ENCODE results near the gene MAFG.
"Not testable (repeated sequence)": the region's sequence is repeated elsewhere in the genome, so short reads cannot be mapped to it uniquely, and the experiment has no call there.

Gene MAFG

GRCh38 chr17:81922566-81923301, 4.8 kb downstream of the MAFG start:
- DNase-seq, result no peak

- DNase-seq, result no peak
Observed at GRCh38 chr17:81921996-81922565, 5.5 kb downstream of the MAFG start.

- no peak for DNase-seq
Observed at GRCh38 chr17:81921537-81921862, 6.0 kb downstream of the MAFG start.

GRCh38 chr17:81920612-81921536, 6.7 kb downstream of the MAFG start:
- no peak for DNase-seq

GRCh38 chr17:81918832-81919545, 8.5 kb downstream of the MAFG start:
- no peak for DNase-seq

- not testable (repeated sequence) for DNase-seq
Observed at GRCh38 chr17:81918333-81918669, 9.2 kb downstream of the MAFG start.

GRCh38 chr17:81917565-81918332, 9.8 kb downstream of the MAFG start, which contains the start of gene SIRT7:
Gene SIRT7, minus strand, starts transcription at chr17:81918176. Its CDS starts 45 bp downstream, at chr17:81918131.
- peak; percentile 25 for DNase-seq

GRCh38 chr17:81916234-81917001, 11.1 kb downstream of the MAFG start:
- no peak for DNase-seq

GRCh38 chr17:81915331-81915730, 12.2 kb downstream of the MAFG start:
- no peak for DNase-seq

GRCh38 chr17:81914103-81914850, 13.3 kb downstream of the MAFG start:
- DNase-seq, result no peak

GRCh38 chr17:81913394-81914102, 14.0 kb downstream of the MAFG start:
- DNase-seq, result no peak

- DNase-seq, result no peak
Observed at GRCh38 chr17:81912441-81913309, 14.9 kb downstream of the MAFG start.

GRCh38 chr17:81911969-81912368, 15.6 kb downstream of the MAFG start:
- no peak for DNase-seq

- DNase-seq, result peak; percentile 61
Observed at GRCh38 chr17:81911277-81911961, 16.1 kb downstream of the MAFG start, which contains the start of gene PCYT2. Gene PCYT2, minus strand, starts transcription at chr17:81911399. Its CDS starts 44 bp downstream, at chr17:81911355.

GRCh38 chr17:81910840-81911276, 16.7 kb downstream of the MAFG start:
- no peak for DNase-seq

- DNase-seq, result no peak
Observed at GRCh38 chr17:81909966-81910839, 17.3 kb downstream of the MAFG start.

- no peak for DNase-seq
Observed at GRCh38 chr17:81909231-81909630, 18.3 kb downstream of the MAFG start.
